ENCODE data around the gene CACNG4. TPM values are rescaled to one million over a fixed set of nuclear protein-coding genes. Genes with fewer than 3 reads are reported as not detected.

The CACNG4 gene
- total RNA-seq, 1 experiment from 2014 or later: 6.3 TPM

DNA sequence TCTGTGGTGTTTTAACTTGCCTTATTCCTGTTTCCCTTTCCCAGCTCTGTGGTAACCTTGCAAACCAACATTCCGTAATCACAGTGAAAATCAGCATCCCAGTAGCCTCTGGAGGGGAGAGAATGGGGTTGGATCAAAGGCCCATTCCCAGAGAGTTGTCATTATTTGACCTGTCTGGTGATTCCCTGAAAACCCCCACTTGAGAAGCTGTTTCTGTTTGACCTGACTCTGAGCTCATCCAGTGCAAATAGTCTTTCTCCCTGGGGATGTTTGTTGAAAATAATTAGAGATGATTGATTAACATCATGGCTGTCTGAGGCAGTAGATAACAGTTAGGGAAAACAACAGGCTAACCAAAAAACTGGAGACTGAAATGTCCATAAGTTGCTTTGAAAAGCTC, 82.9 kb downstream of the CACNG4 start:
- Mint-ChIP-seq H3K4me3 (no peak overlapping the region), H3K4me1 (peaks cover 0 to 3% of the 10 kb centered on the region in 2 experiments; a peak in 2 of 4 replicates), H3K9me3 (peaks cover 22 to 24% of the 10 kb centered on the region in 2 experiments), H3K27me3 (ENCODE audit: low read depth) (peaks cover 2% of the 10 kb centered on the region), H3K36me3 (ENCODE audit: insufficient read depth in 1 of 3, low read depth in 3 of 3) (peaks cover 0 to 14% (median 8%) of the 10 kb centered on the region in 3 experiments; a peak in 4 of 7 replicates), H3K27ac (no peak overlapping the region)
- no peaks in the 10 kb centered on the region for H3K4me1 ChIP-seq (ENCODE audit: insufficient read depth, low read length)
- H4K8ac ChIP-seq (replicated peaks; ENCODE audit: insufficient read length, low read depth, low read length): no peak overlapping the region
- no peak overlapping the region for H2BK15ac ChIP-seq (ENCODE audit: low read depth, low read length)
- no peaks in the 10 kb centered on the region for H3K27me3 ChIP-seq (ENCODE audit: insufficient read depth, low read length)
- H3K56ac ChIP-seq (ENCODE audit: insufficient read length, low read depth, low read length): no peak overlapping the region
- no peaks in the 10 kb centered on the region for H3K9me3 ChIP-seq (ENCODE audit: control insufficient read depth, low read depth, low read length)
- H3T11ph ChIP-seq (ENCODE audit: low read length): no peak overlapping the region
- no peaks in the 10 kb centered on the region for H3K23me2 ChIP-seq (ENCODE audit: insufficient read length, low read depth, low read length, poor library complexity, severe bottlenecking)
- no peak overlapping the region for H3K18ac ChIP-seq (ENCODE audit: insufficient read length, low read depth, low read length)
- no peak overlapping the region for H2AK5ac ChIP-seq (ENCODE audit: insufficient read length, low read length)
- H3K4ac ChIP-seq (ENCODE audit: low read depth, low read length): no peak overlapping the region
- no peak overlapping the region for H4K5ac ChIP-seq (ENCODE audit: insufficient read length, low read depth, low read length)
- H3K4me2 ChIP-seq (ENCODE audit: insufficient read depth, insufficient read length, low read length): no peak overlapping the region
- no peaks in the 10 kb centered on the region for H3K79me2 ChIP-seq (ENCODE audit: insufficient read depth, low read length)
- H3K23ac ChIP-seq (ENCODE audit: insufficient read length, low read depth, low read length): no peak overlapping the region
- no peaks in the 10 kb centered on the region for H4K20me1 ChIP-seq (ENCODE audit: control insufficient read depth, insufficient read depth, insufficient read length)
- no peak overlapping the region for H2BK120ac ChIP-seq (ENCODE audit: low read depth, low read length, poor library complexity, severe bottlenecking)
- no peak overlapping the region for H2BK20ac ChIP-seq (ENCODE audit: low read depth, low read length, poor library complexity, severe bottlenecking)
- no peak overlapping the region for H2BK12ac ChIP-seq (ENCODE audit: insufficient read length, low read depth, low read length)
- DNase-seq: no peak
- H4K91ac ChIP-seq (ENCODE audit: insufficient read length, low read depth, low read length): no peak overlapping the region
- no peak for TF ChIP-seq CTCF (conservative IDR thresholded peaks at IDR 0.05)
- H2BK5ac ChIP-seq (ENCODE audit: insufficient read length, low read length): no peak overlapping the region
- no peak overlapping the region for H3K14ac ChIP-seq (ENCODE audit: insufficient read depth, low read length)
- no peaks in the 10 kb centered on the region for H3K79me1 ChIP-seq (ENCODE audit: insufficient read depth, low read depth, low read length, poor library complexity, severe bottlenecking)
- H2AFZ ChIP-seq (ENCODE audit: low read length): no peak overlapping the region
- H3K9ac ChIP-seq (ENCODE audit: extremely low read depth, insufficient read length, low read length): no peak overlapping the region
- WGBS (ENCODE audit: extremely low coverage, insufficient read length, low lambda C conversion rate): no CpG with 5 or more reads among the region's 1 CpG
- H3K27ac ChIP-seq (ENCODE audit: insufficient read length, low read depth, low read length): no peak overlapping the region

Measured in H9 (cell line).